ENCODE data around the gene ACAP3.

The ACAP3 gene

DNA sequence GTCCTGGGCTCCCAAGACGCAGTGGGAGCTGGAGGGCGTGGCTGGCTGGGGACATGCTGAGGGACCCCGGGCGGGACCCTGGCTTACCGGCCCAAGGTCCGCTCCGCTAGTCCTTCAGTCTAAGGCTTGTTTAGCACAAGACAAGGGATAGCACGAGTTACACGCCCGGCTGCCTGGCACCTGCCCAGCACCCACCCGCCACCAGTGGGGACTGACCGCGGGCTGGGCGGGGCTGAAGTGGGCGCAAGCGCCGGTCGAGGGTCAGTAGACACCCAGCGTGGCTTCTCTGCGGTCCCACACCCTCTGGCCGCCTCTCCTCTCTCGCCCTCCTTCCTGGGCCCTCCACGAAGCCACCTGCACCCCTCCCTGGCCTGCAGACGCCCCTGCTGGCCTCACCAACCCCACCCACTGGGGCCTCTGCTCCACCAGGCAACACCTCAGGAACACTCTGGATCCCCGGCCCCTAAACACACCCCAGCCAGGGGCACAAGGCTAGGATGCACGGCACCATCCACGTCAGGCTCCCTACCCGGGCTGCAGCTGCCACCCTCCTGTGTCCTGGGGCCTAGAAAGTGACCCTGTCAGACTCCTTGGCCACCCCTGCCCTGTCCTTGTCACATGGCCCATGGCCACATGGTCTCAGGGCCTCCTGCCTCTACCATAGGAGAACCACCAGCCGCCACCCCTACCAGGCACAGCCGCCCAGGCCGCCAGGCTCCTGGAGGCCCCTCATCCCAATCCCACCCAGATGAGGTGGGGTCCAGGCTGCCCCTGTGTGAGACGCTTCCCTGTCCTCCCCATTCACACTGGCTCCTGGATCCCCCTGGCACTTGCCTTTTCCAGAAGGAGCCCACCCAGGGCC, 29.4 kb upstream of the ACAP3 start:
- peaks cover 0 to 1% (median 0%) of the 10 kb centered on the region in 5 donors for H3K27me3 ChIP-seq (ENCODE audit: control insufficient read depth in 5 of 5, insufficient read depth in 4 of 5, low read length in 5 of 5)
- H3K4me1 ChIP-seq (ENCODE audit: control insufficient read depth in 5 of 5, insufficient read depth in 5 of 5, low read length in 5 of 5) = peaks cover 0 to 8% (median 3%) of the 10 kb centered on the region in 5 donors
- no peak overlapping the region for H3K27ac ChIP-seq (ENCODE audit: low read depth, low read length)
- H3K9me3 ChIP-seq (ENCODE audit: control insufficient read depth in 5 of 5, low read length in 5 of 5) = no peaks in the 10 kb centered on the region
- no peak overlapping the region for H3K9ac ChIP-seq (ENCODE audit: low read length in 5 of 5)
- no peak overlapping the region for H3K4me3 ChIP-seq (ENCODE audit: low read depth in 1 of 5, low read length in 5 of 5)
- H3K36me3 ChIP-seq (ENCODE audit: control insufficient read depth in 5 of 5, insufficient read depth in 5 of 5, low read length in 5 of 5) = peaks cover 0 to 64% (median 45%) of the 10 kb centered on the region in 5 donors

GRCh38 chr1:1336446-1336845, 28.7 kb upstream of the ACAP3 start:
- Histone ChIP-seq H3K9me3 (ENCODE audit: control insufficient read depth in 5 of 5, low read length in 5 of 5) (no peaks in the 10 kb centered on the region), H3K36me3 (ENCODE audit: control insufficient read depth in 5 of 5, insufficient read depth in 5 of 5, low read length in 5 of 5) (peaks cover 0 to 58% (median 40%) of the 10 kb centered on the region in 5 donors), H3K4me3 (ENCODE audit: low read depth in 1 of 5, low read length in 5 of 5) (no peak overlapping the region), H3K27me3 (ENCODE audit: control insufficient read depth in 5 of 5, insufficient read depth in 4 of 5, low read length in 5 of 5) (peaks cover 0 to 4% (median 0%) of the 10 kb centered on the region in 5 donors), H3K4me1 (ENCODE audit: control insufficient read depth in 5 of 5, insufficient read depth in 5 of 5, low read length in 5 of 5) (peaks cover 0 to 8% (median 3%) of the 10 kb centered on the region in 5 donors), H3K9ac (ENCODE audit: low read length in 5 of 5) (no peak overlapping the region), H3K27ac (ENCODE audit: low read depth, low read length) (no peak overlapping the region)

GRCh38 chr1:1335792-1336248, 28.1 kb upstream of the ACAP3 start:
- no peak overlapping the region for H3K4me3 ChIP-seq (ENCODE audit: low read depth in 1 of 5, low read length in 5 of 5)
- H3K9ac ChIP-seq (ENCODE audit: low read length in 5 of 5) = no peak overlapping the region
- no peak overlapping the region for H3K27ac ChIP-seq (ENCODE audit: low read depth, low read length)
- H3K36me3 ChIP-seq (ENCODE audit: control insufficient read depth in 5 of 5, insufficient read depth in 5 of 5, low read length in 5 of 5) = peaks cover 0 to 52% (median 33%) of the 10 kb centered on the region in 5 donors
- peaks cover 0 to 14% (median 7%) of the 10 kb centered on the region in 5 donors for H3K4me1 ChIP-seq (ENCODE audit: control insufficient read depth in 5 of 5, insufficient read depth in 5 of 5, low read length in 5 of 5)
- H3K9me3 ChIP-seq (ENCODE audit: control insufficient read depth in 5 of 5, low read length in 5 of 5) = no peaks in the 10 kb centered on the region
- H3K27me3 ChIP-seq (ENCODE audit: control insufficient read depth in 5 of 5, insufficient read depth in 4 of 5, low read length in 5 of 5) = peaks cover 0 to 4% (median 0%) of the 10 kb centered on the region in 5 donors

DNA sequence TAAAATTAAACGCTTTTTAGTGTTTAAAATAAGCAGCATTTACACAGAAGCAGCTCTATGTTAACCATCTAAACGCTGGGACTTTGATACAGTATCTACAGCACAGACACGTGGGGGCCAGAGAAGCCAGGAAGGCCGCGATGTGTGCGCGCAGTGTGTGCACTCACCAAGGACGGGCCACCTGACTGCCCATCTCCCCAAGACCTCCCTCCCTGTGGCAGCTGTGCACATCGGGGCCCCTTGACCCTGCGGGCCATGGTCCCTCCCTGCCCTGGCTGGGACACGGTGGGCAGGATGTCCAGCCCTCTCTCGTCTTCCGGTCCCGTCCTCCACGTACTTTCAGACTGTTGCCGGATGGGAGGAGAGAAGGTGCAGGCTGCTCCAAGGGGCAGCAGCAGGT, 27.6 kb upstream of the ACAP3 start:
- Histone ChIP-seq H3K27me3 (ENCODE audit: control insufficient read depth in 5 of 5, insufficient read depth in 4 of 5, low read length in 5 of 5) (peaks cover 0 to 4% (median 0%) of the 10 kb centered on the region in 5 donors), H3K4me3 (ENCODE audit: low read depth in 1 of 5, low read length in 5 of 5) (no peak overlapping the region), H3K27ac (ENCODE audit: low read depth, low read length) (no peak overlapping the region), H3K9ac (ENCODE audit: low read length in 5 of 5) (no peak overlapping the region), H3K4me1 (ENCODE audit: control insufficient read depth in 5 of 5, insufficient read depth in 5 of 5, low read length in 5 of 5) (peaks cover 0 to 17% (median 7%) of the 10 kb centered on the region in 5 donors), H3K9me3 (ENCODE audit: control insufficient read depth in 5 of 5, low read length in 5 of 5) (no peaks in the 10 kb centered on the region), H3K36me3 (ENCODE audit: control insufficient read depth in 5 of 5, insufficient read depth in 5 of 5, low read length in 5 of 5) (peaks cover 0 to 46% (median 28%) of the 10 kb centered on the region in 5 donors)

GRCh38 chr1:1334835-1335234, 27.1 kb upstream of the ACAP3 start:
- H3K9me3 ChIP-seq (ENCODE audit: control insufficient read depth in 5 of 5, low read length in 5 of 5) = no peaks in the 10 kb centered on the region
- H3K36me3 ChIP-seq (ENCODE audit: control insufficient read depth in 5 of 5, insufficient read depth in 5 of 5, low read length in 5 of 5) = peaks cover 0 to 42% (median 24%) of the 10 kb centered on the region in 5 donors
- peaks cover 0 to 17% (median 8%) of the 10 kb centered on the region in 5 donors for H3K4me1 ChIP-seq (ENCODE audit: control insufficient read depth in 5 of 5, insufficient read depth in 5 of 5, low read length in 5 of 5)
- no peak overlapping the region for H3K27ac ChIP-seq (ENCODE audit: low read depth, low read length)
- peaks cover 0 to 4% (median 0%) of the 10 kb centered on the region in 5 donors for H3K27me3 ChIP-seq (ENCODE audit: control insufficient read depth in 5 of 5, insufficient read depth in 4 of 5, low read length in 5 of 5)
- H3K9ac ChIP-seq (ENCODE audit: low read length in 5 of 5) = no peak overlapping the region
- no peak overlapping the region for H3K4me3 ChIP-seq (ENCODE audit: low read depth in 1 of 5, low read length in 5 of 5)

GRCh38 chr1:1333551-1334241, 26.0 kb upstream of the ACAP3 start:
- Histone ChIP-seq H3K27ac (ENCODE audit: low read depth, low read length) (no peak overlapping the region), H3K4me3 (ENCODE audit: low read depth in 1 of 5, low read length in 5 of 5) (no peak overlapping the region), H3K27me3 (ENCODE audit: control insufficient read depth in 5 of 5, insufficient read depth in 4 of 5, low read length in 5 of 5) (peaks cover 0 to 4% (median 0%) of the 10 kb centered on the region in 5 donors), H3K9ac (ENCODE audit: low read length in 5 of 5) (peak overlapping the region in 1 of 5 donors; percentile 39), H3K36me3 (ENCODE audit: control insufficient read depth in 5 of 5, insufficient read depth in 5 of 5, low read length in 5 of 5) (peaks cover 0 to 36% (median 24%) of the 10 kb centered on the region in 5 donors), H3K4me1 (ENCODE audit: control insufficient read depth in 5 of 5, insufficient read depth in 5 of 5, low read length in 5 of 5) (peaks cover 0 to 17% (median 10%) of the 10 kb centered on the region in 5 donors), H3K9me3 (ENCODE audit: control insufficient read depth in 5 of 5, low read length in 5 of 5) (no peaks in the 10 kb centered on the region)

DNA sequence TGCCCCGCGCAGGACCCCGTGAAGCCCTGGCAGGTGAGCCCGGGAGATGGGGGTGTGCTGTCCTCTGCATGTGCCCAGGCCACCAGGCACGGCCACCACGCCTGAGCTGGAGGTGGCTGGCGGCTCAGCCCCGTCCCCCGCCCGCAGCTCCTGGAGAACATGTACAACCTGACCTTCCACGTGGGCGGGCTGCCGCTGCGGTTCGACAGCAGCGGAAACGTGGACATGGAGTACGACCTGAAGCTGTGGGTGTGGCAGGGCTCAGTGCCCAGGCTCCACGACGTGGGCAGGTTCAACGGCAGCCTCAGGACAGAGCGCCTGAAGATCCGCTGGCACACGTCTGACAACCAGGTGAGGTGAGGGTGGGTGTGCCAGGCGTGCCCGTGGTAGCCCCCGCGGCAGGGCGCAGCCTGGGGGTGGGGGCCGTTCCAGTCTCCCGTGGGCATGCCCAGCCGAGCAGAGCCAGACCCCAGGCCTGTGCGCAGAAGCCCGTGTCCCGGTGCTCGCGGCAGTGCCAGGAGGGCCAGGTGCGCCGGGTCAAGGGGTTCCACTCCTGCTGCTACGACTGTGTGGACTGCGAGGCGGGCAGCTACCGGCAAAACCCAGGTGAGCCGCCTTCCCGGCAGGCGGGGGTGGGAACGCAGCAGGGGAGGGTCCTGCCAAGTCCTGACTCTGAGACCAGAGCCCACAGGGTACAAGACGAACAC, 25.2 kb upstream of the ACAP3 start:
- Histone ChIP-seq H3K36me3 (ENCODE audit: control insufficient read depth in 5 of 5, insufficient read depth in 5 of 5, low read length in 5 of 5) (peaks cover 0 to 37% (median 25%) of the 10 kb centered on the region in 5 donors), H3K27me3 (ENCODE audit: control insufficient read depth in 5 of 5, insufficient read depth in 4 of 5, low read length in 5 of 5) (peaks cover 0 to 4% (median 0%) of the 10 kb centered on the region in 5 donors), H3K9ac (ENCODE audit: low read length in 5 of 5) (peak overlapping the region in 1 of 5 donors; percentile 39), H3K4me1 (ENCODE audit: control insufficient read depth in 5 of 5, insufficient read depth in 5 of 5, low read length in 5 of 5) (peaks cover 0 to 17% (median 10%) of the 10 kb centered on the region in 5 donors), H3K4me3 (ENCODE audit: low read depth in 1 of 5, low read length in 5 of 5) (no peak overlapping the region), H3K9me3 (ENCODE audit: control insufficient read depth in 5 of 5, low read length in 5 of 5) (no peaks in the 10 kb centered on the region), H3K27ac (ENCODE audit: low read depth, low read length) (no peak overlapping the region)

DNA sequence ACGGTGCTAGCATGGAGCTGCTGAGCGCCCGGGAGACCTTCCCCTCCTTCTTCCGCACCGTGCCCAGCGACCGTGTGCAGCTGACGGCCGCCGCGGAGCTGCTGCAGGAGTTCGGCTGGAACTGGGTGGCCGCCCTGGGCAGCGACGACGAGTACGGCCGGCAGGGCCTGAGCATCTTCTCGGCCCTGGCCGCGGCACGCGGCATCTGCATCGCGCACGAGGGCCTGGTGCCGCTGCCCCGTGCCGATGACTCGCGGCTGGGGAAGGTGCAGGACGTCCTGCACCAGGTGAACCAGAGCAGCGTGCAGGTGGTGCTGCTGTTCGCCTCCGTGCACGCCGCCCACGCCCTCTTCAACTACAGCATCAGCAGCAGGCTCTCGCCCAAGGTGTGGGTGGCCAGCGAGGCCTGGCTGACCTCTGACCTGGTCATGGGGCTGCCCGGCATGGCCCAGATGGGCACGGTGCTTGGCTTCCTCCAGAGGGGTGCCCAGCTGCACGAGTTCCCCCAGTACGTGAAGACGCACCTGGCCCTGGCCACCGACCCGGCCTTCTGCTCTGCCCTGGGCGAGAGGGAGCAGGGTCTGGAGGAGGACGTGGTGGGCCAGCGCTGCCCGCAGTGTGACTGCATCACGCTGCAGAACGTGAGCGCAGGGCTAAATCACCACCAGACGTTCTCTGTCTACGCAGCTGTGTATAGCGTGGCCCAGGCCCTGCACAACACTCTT, 24.5 kb upstream of the ACAP3 start:
- Histone ChIP-seq H3K9ac (ENCODE audit: low read length in 5 of 5) (no peak overlapping the region), H3K27me3 (ENCODE audit: control insufficient read depth in 5 of 5, insufficient read depth in 4 of 5, low read length in 5 of 5) (peaks cover 0 to 4% (median 0%) of the 10 kb centered on the region in 5 donors), H3K27ac (ENCODE audit: low read depth, low read length) (no peak overlapping the region), H3K9me3 (ENCODE audit: control insufficient read depth in 5 of 5, low read length in 5 of 5) (no peaks in the 10 kb centered on the region), H3K4me1 (ENCODE audit: control insufficient read depth in 5 of 5, insufficient read depth in 5 of 5, low read length in 5 of 5) (peaks cover 0 to 17% (median 10%) of the 10 kb centered on the region in 5 donors), H3K36me3 (ENCODE audit: control insufficient read depth in 5 of 5, insufficient read depth in 5 of 5, low read length in 5 of 5) (peaks cover 0 to 40% (median 28%) of the 10 kb centered on the region in 5 donors), H3K4me3 (ENCODE audit: low read depth in 1 of 5, low read length in 5 of 5) (no peak overlapping the region)

Measured in subcutaneous abdominal adipose tissue (tissue), 5 donors.